NOMO-1 (cell line): ENCODE measurements around the gene MLN.
"Not testable (repeated sequence)": the region's sequence is repeated elsewhere in the genome, so short reads cannot be mapped to it uniquely, and the experiment has no call there.

Experiments
- DNase-seq, 2 experiments: peaks; one replicate each; lab custom pipeline; 2025; ENCODE audit not compliant: unreplicated experiment in 2 of 2; lab: John Stamatoyannopoulos, UW

Gene MLN

GRCh38 chr6:33836806-33837469 lies 33.1 kb upstream of the MLN start:
- DNase-seq, result no peak

DNA sequence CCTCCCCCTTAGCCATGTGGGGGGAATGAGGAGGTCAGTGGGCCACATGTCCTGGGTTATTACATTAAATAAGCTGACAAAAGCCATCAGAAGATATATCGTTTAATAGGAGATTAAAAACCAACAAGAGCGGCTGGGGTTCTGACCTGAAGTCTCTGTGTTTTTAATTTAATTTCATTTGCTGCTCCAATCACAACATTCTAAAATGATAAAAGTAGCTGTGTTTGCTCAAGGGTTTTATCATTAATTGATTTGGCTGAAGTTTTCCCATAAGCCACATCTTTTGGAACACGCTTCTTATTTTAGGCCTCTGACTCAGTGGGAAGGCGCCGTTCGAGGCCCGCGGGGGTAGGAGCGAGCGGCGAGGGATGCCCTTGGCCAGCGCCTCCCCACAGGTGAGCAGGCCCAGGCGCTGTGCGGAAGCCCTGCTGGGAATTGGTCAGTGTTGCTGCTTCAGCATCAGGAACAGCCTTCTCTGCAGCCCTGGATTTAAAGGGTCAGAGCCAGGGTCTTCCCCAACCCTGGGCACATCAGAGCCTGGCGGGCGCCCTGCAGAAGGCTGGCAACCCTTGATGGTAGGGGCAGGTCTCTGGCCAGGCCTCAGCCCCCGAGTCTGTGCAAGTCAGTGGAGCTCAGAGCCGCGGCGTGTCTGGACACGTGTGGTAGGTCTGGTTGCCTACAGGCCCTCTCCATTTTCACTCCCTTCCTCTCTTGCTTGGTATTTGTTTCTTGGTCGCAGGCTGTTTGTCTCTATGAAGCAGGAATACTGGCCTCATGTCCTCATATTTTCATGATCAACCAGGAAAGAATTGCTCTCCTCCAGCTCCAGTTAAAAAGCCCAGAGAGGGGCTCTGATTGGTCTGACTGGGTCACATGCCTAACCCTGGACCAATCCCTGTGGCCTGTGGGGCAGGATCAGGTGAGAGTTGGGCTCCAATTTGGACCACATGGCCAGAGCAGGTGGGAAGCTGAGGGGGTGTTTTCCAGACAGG lies 30.9 kb upstream of the MLN start:
- no peak for DNase-seq

GRCh38 chr6:33833599-33833998 lies 29.8 kb upstream of the MLN start:
- no peak for DNase-seq

DNA sequence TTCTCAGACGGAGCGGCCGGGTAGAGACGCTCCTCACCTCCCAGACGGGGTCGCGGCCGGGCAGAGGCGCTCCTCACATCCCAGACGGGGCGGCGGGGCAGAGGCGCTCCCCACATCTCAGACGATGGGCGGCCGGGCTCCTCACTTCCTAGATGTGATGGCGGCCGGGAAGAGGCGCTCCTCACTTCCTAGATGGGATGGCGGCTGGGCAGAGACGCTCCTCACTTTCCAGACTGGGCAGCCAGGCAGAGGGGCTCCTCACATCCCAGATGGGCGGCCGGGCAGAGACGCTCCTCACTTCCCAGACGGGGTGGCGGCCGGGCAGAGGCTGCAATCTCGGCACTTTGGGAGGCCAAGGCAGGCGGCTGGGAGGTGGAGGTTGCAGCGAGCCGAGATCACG lies 29.0 kb upstream of the MLN start:
- DNase-seq, result not testable (repeated sequence)

GRCh38 chr6:33831725-33832124 lies 27.9 kb upstream of the MLN start:
- DNase-seq, result not testable (repeated sequence)

- no peak for DNase-seq
Observed at GRCh38 chr6:33830635-33831240, 26.9 kb upstream of the MLN start.

DNA sequence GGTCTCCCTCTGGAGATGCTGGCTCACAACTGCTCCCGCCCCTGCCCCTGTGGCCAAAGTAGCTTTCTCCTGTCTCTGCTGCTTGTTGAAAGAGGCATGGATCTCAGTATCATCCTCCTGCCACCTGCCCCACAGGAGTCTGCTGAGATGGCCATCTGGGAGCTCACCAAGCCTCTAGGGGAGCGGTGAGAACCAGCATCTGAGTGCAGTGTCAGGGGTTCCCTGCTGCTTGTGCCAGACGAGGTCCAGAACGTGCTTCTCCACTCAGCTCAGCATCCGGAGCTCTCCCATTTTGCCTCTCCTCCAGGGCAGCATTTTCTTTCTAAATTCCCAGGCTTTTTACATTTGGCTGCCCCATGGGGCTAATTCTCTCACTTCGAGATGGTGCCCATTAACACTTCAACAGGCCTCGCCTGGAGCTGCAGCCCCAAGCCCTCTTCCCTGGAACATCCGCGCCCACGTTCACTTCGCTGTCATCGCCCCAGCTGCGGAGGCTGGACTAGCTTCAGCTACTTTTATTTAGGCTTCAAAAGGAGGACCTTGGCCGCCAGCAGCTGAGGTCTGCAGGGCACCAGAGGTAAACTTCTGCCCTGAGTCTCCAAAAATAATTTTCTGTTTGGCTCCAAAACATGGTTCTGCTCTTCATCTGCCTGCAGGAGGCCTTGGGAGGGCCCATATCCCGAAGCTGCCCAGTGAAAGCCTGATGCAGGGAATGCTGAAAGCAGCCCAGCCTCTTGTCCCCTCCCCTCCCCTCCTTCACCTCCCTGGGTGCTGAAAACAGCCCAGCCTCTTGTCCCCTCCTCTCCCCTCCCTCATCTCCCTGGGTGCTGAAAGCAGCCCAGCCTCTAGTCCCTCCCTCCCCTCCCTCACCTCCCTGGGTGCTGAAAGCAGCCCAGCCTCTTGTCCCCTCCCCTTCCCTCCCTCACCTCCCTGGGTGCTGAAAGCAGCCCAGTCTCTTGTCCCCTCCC lies 25.2 kb upstream of the MLN start:
- no peak for DNase-seq

DNA sequence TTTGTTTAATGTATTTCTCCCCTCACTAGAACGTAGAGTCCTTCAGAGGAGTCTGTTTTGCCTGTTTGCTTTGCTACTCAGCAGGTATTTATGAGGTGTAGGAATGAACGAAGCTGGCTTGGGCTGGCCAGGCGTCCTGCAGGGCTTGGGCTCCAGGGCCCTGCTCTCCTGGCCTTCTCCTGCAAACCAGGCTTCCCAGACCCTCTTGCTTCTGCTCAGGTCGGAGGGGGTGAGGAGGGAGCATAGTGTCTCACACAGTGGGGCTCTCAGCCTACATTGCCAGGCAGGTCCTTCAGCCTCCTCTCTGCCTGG lies 24.6 kb upstream of the MLN start:
- no peak for DNase-seq

GRCh38 chr6:33827546-33828451 lies 24.0 kb upstream of the MLN start:
- DNase-seq, result no peak

- DNase-seq, result no peak
Observed at GRCh38 chr6:33826537-33826936, 22.7 kb upstream of the MLN start.

GRCh38 chr6:33824461-33825154 lies 20.8 kb upstream of the MLN start:
- DNase-seq, result no peak

DNA sequence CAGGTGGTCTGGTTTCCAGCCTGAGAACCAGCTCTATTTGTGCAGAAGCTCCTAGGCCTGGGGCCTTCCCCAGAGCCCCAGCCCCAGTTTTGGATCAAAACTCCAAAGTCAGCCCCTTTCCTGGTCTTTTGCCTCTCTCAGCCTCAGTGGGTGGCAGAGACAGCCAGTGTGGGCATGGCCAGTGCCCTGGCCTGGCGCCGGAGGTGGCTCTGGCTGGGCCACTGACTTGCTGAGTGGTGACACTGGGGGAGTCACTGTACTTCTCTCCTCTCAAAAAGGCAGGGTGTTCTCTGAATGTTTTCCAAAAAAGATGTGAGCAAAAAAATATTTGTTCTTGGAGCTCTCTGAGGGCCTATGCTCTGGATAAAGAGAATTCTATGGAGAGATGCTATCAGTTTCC lies 20.0 kb upstream of the MLN start:
- no peak for DNase-seq

DNA sequence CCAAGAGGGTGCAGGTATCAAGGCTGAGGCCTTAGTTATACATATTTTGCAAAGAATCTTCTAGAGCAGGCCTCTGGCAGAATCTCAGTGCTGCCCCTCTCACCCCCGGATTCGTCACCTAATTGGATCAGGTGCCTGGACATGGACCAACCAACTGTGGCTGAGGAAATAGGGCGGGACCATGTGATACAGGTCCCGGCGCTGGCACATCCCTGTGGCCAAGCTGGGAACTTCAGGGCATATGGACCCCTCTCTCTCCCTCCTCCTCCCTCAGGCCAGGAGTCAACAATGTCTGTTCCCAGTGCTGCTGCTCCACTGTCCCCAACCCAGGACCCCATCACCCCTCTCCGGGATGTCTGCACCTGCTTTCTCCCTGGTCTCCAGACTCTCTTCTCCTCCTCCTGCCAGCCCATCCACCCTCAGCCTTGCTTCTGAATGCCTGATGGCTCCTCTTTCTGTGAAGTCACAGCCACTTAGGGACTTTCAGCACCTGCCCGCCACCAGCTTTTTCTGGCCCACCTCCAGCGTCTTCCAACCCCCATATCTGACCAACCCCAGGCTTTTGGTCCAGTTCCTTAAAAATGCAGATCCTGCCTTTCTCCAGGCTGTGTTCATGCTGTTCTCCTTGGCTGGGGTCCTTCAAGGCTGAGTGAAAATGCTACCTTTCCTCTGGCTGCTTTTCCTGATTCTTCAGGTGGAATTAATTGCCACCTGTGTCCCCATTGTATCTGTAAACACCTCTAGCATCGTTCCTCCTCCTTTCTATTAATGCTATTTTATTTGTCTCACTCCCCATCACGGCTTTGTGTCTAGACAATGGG lies 19.0 kb upstream of the MLN start:
- no peak for DNase-seq

GRCh38 chr6:33820784-33821520 lies 17.1 kb upstream of the MLN start:
- no peak for DNase-seq

DNA sequence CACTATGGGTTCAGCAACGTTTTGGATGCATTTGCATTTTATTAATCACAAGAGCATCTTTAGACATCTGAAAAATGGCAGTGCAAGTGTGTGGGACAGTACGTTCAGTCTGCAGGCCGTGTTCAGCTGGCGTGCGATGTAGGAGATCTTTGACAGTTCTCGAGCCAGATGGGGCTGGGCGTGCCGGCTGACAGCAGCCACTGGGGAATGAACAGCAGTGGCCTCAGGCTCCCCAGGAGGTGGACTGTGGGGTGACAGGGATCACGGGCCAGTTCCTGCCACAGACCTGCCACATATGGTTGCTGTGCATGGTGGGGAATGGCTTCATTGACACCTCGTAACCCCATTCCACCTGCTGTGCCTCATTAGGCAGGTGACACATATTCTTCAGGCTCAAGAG lies 16.4 kb upstream of the MLN start:
- no peak for DNase-seq

GRCh38 chr6:33819021-33819420 lies 15.2 kb upstream of the MLN start:
- DNase-seq, result no peak

GRCh38 chr6:33818293-33818692 lies 14.5 kb upstream of the MLN start:
- no peak for DNase-seq

GRCh38 chr6:33817489-33817888 lies 13.7 kb upstream of the MLN start:
- DNase-seq, result no peak
